HCT116 (cell line): ENCODE data around the gene DIP2C. TPM values are rescaled to one million over a fixed set of nuclear protein-coding genes. Genes with fewer than 3 reads are reported as not detected.

Experiments used
- ATAC-seq: fragments of 200-7000 bp; cut with Tn5 transposase; 2 replicates; pipeline ENCODE4 v1.9.1; 2020; ENCODE audit warnings: mild to moderate bottlenecking, moderate library complexity
- BruUV-seq: library from RNA; stranded (reverse); fragments of 400-500 nt; replicated peaks from 2 replicates; lab custom pipeline; 2021; lab: Mats Ljungman, UMichigan
- CTCF ChIA-PET: fragments of 300-600 bp; sonication (Branson Sonifier 250); formaldehyde crosslinking; loops from one replicate; lab custom pipeline; 2021; ENCODE audit warnings: antibody characterized with exemption; lab: Charles Lee
- POLR2A ChIA-PET: fragments of 300-600, 350-600 bp; sonication (Branson Sonifier 250); formaldehyde crosslinking; loops from one replicate; lab custom pipeline; 2021; ENCODE audit warnings: antibody characterized with exemption; lab: Charles Lee
- RAD21 ChIA-PET, 2 experiments: fragments of 300-600 bp; sonication (Branson Sonifier 250); formaldehyde crosslinking; loops; one replicate each; lab custom pipeline; 2023; ENCODE audit warnings: low total read pairs in 2 of 2; ENCODE audit not compliant: uncharacterized antibody in 2 of 2, unreplicated experiment in 2 of 2, low non-redundant PET in 1 of 2; lab: Charles Lee
- DNase-seq: peaks from one replicate; pipeline ENCODE4 v3.0.0-alpha.2; 2010; ENCODE audit warnings: low read depth, low spot score
- H2AFZ ChIP-seq: fragments of 200-600 bp; shearing (Covaris generic), sonication (generic); 2 replicates; pipeline ENCODE4 v1.6.1; 2017; ENCODE audit warnings: low read depth, mixed run types, mixed read lengths, antibody characterized with exemption, low read length; ENCODE audit not compliant: poor library complexity, severe bottlenecking
- H3K27ac ChIP-seq: 2 replicates; pipeline ENCODE4 v1.5.1; 2012; ENCODE audit warnings: low read depth, low read length
- H3K27me3 ChIP-seq: fragments of 200-600 bp; sonication (generic); 2 replicates; pipeline ENCODE4 v1.6.1; 2016; ENCODE audit warnings: mixed run types, low read length, mixed read lengths; ENCODE audit not compliant: insufficient read depth
- H3K36me3 ChIP-seq, 2 experiments: fragments of 200-500 bp in 1 of 2; fragments of 200-600 bp in 1 of 2; sonication (Bioruptor generic) in 1 of 2; sonication (generic) in 1 of 2; 2 replicates each; pipeline versions ENCODE4 v1.5.1 to v1.6.1; 2014 to 2016; ENCODE audit warnings: low read length in 2 of 2, inconsistent platforms in 1 of 2, mixed read lengths in 1 of 2, mixed run types in 1 of 2; ENCODE audit not compliant: insufficient read depth in 2 of 2, control insufficient read depth in 1 of 2
- H3K4me1 ChIP-seq, 2 experiments: fragments of 200-600 bp in 1 of 2; sonication (generic) in 1 of 2; 2 replicates each; pipeline versions ENCODE4 v1.5.1 to v1.6.1; 2012 to 2017; ENCODE audit warnings: low read length in 2 of 2, inconsistent platforms in 1 of 2, mild to moderate bottlenecking in 1 of 2, mixed read lengths in 1 of 2, mixed run types in 1 of 2, moderate library complexity in 1 of 2; ENCODE audit not compliant: insufficient read depth in 2 of 2, control insufficient read depth in 1 of 2
- H3K4me2 ChIP-seq: fragments of 200-600 bp; sonication (generic); 2 replicates; pipeline ENCODE4 v1.6.1; 2017; ENCODE audit warnings: mixed run types, low read length, mixed read lengths
- H3K4me3 ChIP-seq, 2 experiments: fragments of 200-600 bp in 1 of 2; sonication (generic) in 1 of 2; replicated peaks in 1 of 2; 2 replicates each; pipeline ENCODE4 v1.5.1; 2011 to 2016; ENCODE audit warnings: low read length in 2 of 2, control low read depth in 1 of 2, low read depth in 1 of 2, mild to moderate bottlenecking in 1 of 2, mixed read lengths in 1 of 2, mixed run types in 1 of 2
- H3K79me2 ChIP-seq: fragments of 200-600 bp; sonication (generic); 2 replicates; pipeline ENCODE4 v1.6.1; 2017; ENCODE audit warnings: mild to moderate bottlenecking, mixed run types, low read length, moderate library complexity, mixed read lengths; ENCODE audit not compliant: insufficient read depth
- H3K9ac ChIP-seq: fragments of 200-600 bp; sonication (generic); 2 replicates; pipeline ENCODE4 v1.6.1; 2016; ENCODE audit warnings: low read length, mixed read lengths
- H3K9me2 ChIP-seq: fragments of 200-600 bp; sonication (generic), shearing (Covaris generic); 2 replicates; pipeline ENCODE4 v1.6.1; 2017; ENCODE audit warnings: mixed run types, mild to moderate bottlenecking, moderate library complexity; ENCODE audit not compliant: insufficient read depth
- H3K9me3 ChIP-seq, 2 experiments: fragments of 200-500 bp in 1 of 2; fragments of 200-600 bp in 1 of 2; sonication (Bioruptor generic) in 1 of 2; sonication (generic) in 1 of 2; 2 replicates each; pipeline ENCODE4 v1.6.1; 2014 to 2017; ENCODE audit warnings: low read length in 2 of 2, mixed read lengths in 2 of 2, inconsistent platforms in 1 of 2, low read depth in 1 of 2, mild to moderate bottlenecking in 1 of 2, mixed run types in 1 of 2, moderate library complexity in 1 of 2; ENCODE audit not compliant: control insufficient read depth in 1 of 2, insufficient read depth in 1 of 2
- H4K20me1 ChIP-seq: fragments of 200-600 bp; sonication (generic), shearing (Covaris generic); 2 replicates; pipeline ENCODE4 v1.6.1; 2017; ENCODE audit warnings: mixed run types, mild to moderate bottlenecking, moderate library complexity; ENCODE audit not compliant: insufficient read depth
- EGR1 ChIP-seq: IDR thresholded peaks from 2 replicates; pipeline ENCODE4 v1.6.1; 2012; ENCODE audit warnings: low read depth
- EZH2 ChIP-seq: fragments of 200-600 bp; sonication (generic); IDR thresholded peaks from 2 replicates; pipeline ENCODE4 v1.6.1; 2017; ENCODE audit warnings: antibody characterized with exemption, mixed run types
- EZH2phosphoT487 ChIP-seq: fragments of 200-600 bp; IDR thresholded peaks from 2 replicates; pipeline ENCODE4 v1.6.1; 2018; ENCODE audit warnings: antibody characterized with exemption, borderline replicate concordance
- JUND ChIP-seq: IDR thresholded peaks from 2 replicates; pipeline ENCODE4 v1.6.1; 2012
- POLR2A ChIP-seq: IDR thresholded peaks from 2 replicates; pipeline ENCODE4 v1.7.0; 2011; ENCODE audit warnings: borderline replicate concordance; ENCODE audit not compliant: insufficient read depth, insufficient read length; ENCODE audit errors: extremely low read depth
- RAD21 ChIP-seq: IDR thresholded peaks from 2 replicates; pipeline ENCODE4 v1.6.1; 2012; ENCODE audit warnings: low read depth, mild to moderate bottlenecking
- SP1 ChIP-seq: IDR thresholded peaks from 2 replicates; pipeline ENCODE4 v1.6.1; 2012; ENCODE audit warnings: low read depth
- YY1 ChIP-seq: IDR thresholded peaks from 2 replicates; pipeline ENCODE4 v1.6.1; 2011; ENCODE audit warnings: low read length, low read depth, moderate library complexity, mild to moderate bottlenecking; ENCODE audit not compliant: insufficient replicate concordance; ENCODE audit errors: extremely low read depth
- intact Hi-C: fragments of 100-400 bp; cut with micrococcal nuclease; formaldehyde crosslinking; loops from 2 replicates; pipeline ENCODE4 v1.10.0; 2022
- total RNA-seq: library from RNA; stranded (reverse); gene quantifications from one replicate; pipeline ENCODE4 v1.2.1, GENCODE V29; 2021; ENCODE audit not compliant: unreplicated experiment
- TF ChIP-seq, protein P1 (sequence below): IDR thresholded peaks from 2 replicates; pipeline ENCODE4 v1.6.1; 2012; ENCODE audit warnings: low read depth
- TF ChIP-seq, protein P2 (sequence below): IDR thresholded peaks from 2 replicates; pipeline ENCODE4 v1.6.1; 2011; ENCODE audit warnings: mild to moderate bottlenecking, low read length, moderate library complexity; ENCODE audit not compliant: insufficient replicate concordance; ENCODE audit errors: extremely low read depth
- TF ChIP-seq, protein P3 (sequence below), 3 experiments: fragments of 200-600 bp in 1 of 3; sonication (generic) in 1 of 3; IDR thresholded peaks in 2 of 3; conservative IDR thresholded peaks in 1 of 3; 2 replicates each; pipeline ENCODE4 v1.5.1; 2012 to 2017; ENCODE audit warnings: low read depth in 2 of 3, low read length in 2 of 3, antibody characterized with exemption in 1 of 3, borderline replicate concordance in 1 of 3, control low read depth in 1 of 3, mild to moderate bottlenecking in 1 of 3, mixed read lengths in 1 of 3, mixed run types in 1 of 3, moderate library complexity in 1 of 3; ENCODE audit not compliant: insufficient read depth in 1 of 3

The DIP2C gene
- total RNA-seq, 1 experiment from 2014 or later = 15.4 TPM

DNA sequence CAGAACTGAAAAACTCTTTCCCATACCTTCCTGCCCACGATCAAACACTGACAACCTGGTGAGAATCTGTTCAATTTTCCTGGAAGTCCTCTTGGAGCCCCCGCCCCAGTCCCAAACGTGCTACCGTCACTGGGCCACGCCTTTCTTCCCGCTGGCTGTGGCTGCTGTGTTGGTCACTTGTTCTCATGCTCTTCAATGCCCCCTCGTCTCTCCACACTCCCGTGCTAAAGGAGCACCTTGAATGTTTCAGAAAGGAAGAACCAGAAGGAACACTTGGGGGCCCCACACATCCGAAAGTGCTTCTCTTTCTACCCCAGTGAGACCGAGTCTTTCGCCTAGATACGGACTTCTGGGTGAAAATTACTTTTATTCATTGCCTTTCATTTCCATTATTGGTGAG, 215.1 kb downstream of the DIP2C start:
- ATAC-seq (no peak), DNase-seq (no peak)
- no peak overlapping the region for H2AFZ ChIP-seq
- ChIA-PET POLR2A (no interaction called here), CTCF (no interaction called here), RAD21 (no interaction called here)
- H3K4me3 ChIP-seq = no peak overlapping the region
- H3K27ac ChIP-seq = no peak overlapping the region
- no peak overlapping the region for H3K9ac ChIP-seq
- intact Hi-C loops = no loop called here
- H3K9me3 ChIP-seq = no peaks in the 10 kb centered on the region
- no peaks in the 10 kb centered on the region for H3K36me3 ChIP-seq
- H3K27me3 ChIP-seq = no peaks in the 10 kb centered on the region
- H3K4me2 ChIP-seq = no peak overlapping the region
- H3K79me2 ChIP-seq = no peaks in the 10 kb centered on the region
- H3K4me1 ChIP-seq = no peaks in the 10 kb centered on the region
- H3K9me2 ChIP-seq = no peaks in the 10 kb centered on the region
- BruUV-seq = no TSS peak
- H4K20me1 ChIP-seq = no peaks in the 10 kb centered on the region
- TF ChIP-seq POLR2A (no peak), EZH2phosphoT487 (no peak), YY1 (no peak), JUND (no peak), EGR1 (no peak), SP1 (no peak), EZH2 (no peak), RAD21 (no peak)
- TF ChIP-seq, protein P1, sequence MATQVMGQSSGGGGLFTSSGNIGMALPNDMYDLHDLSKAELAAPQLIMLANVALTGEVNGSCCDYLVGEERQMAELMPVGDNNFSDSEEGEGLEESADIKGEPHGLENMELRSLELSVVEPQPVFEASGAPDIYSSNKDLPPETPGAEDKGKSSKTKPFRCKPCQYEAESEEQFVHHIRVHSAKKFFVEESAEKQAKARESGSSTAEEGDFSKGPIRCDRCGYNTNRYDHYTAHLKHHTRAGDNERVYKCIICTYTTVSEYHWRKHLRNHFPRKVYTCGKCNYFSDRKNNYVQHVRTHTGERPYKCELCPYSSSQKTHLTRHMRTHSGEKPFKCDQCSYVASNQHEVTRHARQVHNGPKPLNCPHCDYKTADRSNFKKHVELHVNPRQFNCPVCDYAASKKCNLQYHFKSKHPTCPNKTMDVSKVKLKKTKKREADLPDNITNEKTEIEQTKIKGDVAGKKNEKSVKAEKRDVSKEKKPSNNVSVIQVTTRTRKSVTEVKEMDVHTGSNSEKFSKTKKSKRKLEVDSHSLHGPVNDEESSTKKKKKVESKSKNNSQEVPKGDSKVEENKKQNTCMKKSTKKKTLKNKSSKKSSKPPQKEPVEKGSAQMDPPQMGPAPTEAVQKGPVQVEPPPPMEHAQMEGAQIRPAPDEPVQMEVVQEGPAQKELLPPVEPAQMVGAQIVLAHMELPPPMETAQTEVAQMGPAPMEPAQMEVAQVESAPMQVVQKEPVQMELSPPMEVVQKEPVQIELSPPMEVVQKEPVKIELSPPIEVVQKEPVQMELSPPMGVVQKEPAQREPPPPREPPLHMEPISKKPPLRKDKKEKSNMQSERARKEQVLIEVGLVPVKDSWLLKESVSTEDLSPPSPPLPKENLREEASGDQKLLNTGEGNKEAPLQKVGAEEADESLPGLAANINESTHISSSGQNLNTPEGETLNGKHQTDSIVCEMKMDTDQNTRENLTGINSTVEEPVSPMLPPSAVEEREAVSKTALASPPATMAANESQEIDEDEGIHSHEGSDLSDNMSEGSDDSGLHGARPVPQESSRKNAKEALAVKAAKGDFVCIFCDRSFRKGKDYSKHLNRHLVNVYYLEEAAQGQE = no peak
- TF ChIP-seq, protein P2, sequence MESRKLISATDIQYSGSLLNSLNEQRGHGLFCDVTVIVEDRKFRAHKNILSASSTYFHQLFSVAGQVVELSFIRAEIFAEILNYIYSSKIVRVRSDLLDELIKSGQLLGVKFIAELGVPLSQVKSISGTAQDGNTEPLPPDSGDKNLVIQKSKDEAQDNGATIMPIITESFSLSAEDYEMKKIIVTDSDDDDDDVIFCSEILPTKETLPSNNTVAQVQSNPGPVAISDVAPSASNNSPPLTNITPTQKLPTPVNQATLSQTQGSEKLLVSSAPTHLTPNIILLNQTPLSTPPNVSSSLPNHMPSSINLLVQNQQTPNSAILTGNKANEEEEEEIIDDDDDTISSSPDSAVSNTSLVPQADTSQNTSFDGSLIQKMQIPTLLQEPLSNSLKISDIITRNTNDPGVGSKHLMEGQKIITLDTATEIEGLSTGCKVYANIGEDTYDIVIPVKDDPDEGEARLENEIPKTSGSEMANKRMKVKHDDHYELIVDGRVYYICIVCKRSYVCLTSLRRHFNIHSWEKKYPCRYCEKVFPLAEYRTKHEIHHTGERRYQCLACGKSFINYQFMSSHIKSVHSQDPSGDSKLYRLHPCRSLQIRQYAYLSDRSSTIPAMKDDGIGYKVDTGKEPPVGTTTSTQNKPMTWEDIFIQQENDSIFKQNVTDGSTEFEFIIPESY = no peak
- TF ChIP-seq, protein P3, sequence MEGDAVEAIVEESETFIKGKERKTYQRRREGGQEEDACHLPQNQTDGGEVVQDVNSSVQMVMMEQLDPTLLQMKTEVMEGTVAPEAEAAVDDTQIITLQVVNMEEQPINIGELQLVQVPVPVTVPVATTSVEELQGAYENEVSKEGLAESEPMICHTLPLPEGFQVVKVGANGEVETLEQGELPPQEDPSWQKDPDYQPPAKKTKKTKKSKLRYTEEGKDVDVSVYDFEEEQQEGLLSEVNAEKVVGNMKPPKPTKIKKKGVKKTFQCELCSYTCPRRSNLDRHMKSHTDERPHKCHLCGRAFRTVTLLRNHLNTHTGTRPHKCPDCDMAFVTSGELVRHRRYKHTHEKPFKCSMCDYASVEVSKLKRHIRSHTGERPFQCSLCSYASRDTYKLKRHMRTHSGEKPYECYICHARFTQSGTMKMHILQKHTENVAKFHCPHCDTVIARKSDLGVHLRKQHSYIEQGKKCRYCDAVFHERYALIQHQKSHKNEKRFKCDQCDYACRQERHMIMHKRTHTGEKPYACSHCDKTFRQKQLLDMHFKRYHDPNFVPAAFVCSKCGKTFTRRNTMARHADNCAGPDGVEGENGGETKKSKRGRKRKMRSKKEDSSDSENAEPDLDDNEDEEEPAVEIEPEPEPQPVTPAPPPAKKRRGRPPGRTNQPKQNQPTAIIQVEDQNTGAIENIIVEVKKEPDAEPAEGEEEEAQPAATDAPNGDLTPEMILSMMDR (IDR thresholded peaks at IDR 0.05 in 2 of 3, conservative IDR thresholded peaks at IDR 0.05 in 1 of 3; ENCODE audit: borderline replicate concordance in 1 of 3, insufficient read depth in 1 of 3, low read depth in 2 of 3, low read length in 2 of 3) = no peak
